Liver (tissue), 9 donors: ENCODE measurements around the gene HIVEP2. TPM values are rescaled to one million over a fixed set of nuclear protein-coding genes. Genes with fewer than 3 reads are reported as not detected.

Source experiments
- DNase-seq: peaks from one replicate; pipeline ENCODE4 v3.0.0-alpha.2; 2017; ENCODE audit warnings: low spot score
- H3K27ac ChIP-seq, 2 donors: one replicate each; pipeline ENCODE4 v1.7.0; 2013; ENCODE audit warnings: inconsistent platforms in 2 of 2, low read length in 2 of 2, control low read depth in 1 of 2, low read depth in 1 of 2, mild to moderate bottlenecking in 1 of 2
- H3K27me3 ChIP-seq, 4 donors: one replicate each; pipeline versions ENCODE4 v1.6.1 to v1.7.0; 2013; ENCODE audit warnings: low read length in 3 of 4, inconsistent platforms in 1 of 4, mild to moderate bottlenecking in 1 of 4, moderate library complexity in 1 of 4; ENCODE audit not compliant: control insufficient read depth in 4 of 4, insufficient read depth in 4 of 4
- H3K36me3 ChIP-seq, 4 donors: one replicate each; pipeline versions ENCODE4 v1.6.1 to v1.7.0; 2013; ENCODE audit warnings: low read length in 3 of 4, mild to moderate bottlenecking in 3 of 4, low read depth in 1 of 4, moderate library complexity in 1 of 4; ENCODE audit not compliant: control insufficient read depth in 4 of 4, insufficient read depth in 3 of 4
- H3K4me1 ChIP-seq, 4 donors: one replicate each; pipeline versions ENCODE4 v1.6.1 to v1.7.0; 2013; ENCODE audit warnings: low read length in 3 of 4, mild to moderate bottlenecking in 3 of 4, moderate library complexity in 1 of 4; ENCODE audit not compliant: control insufficient read depth in 4 of 4, insufficient read depth in 4 of 4
- H3K4me3 ChIP-seq, 3 donors: one replicate each; pipeline versions ENCODE4 v1.6.1 to v1.7.0; 2013; ENCODE audit warnings: low read length in 3 of 3, control low read depth in 1 of 3, low read depth in 1 of 3, mild to moderate bottlenecking in 1 of 3
- H3K9ac ChIP-seq, 2 donors: one replicate each; pipeline ENCODE4 v1.7.0; 2013; ENCODE audit warnings: low read length in 2 of 2, mild to moderate bottlenecking in 2 of 2, moderate library complexity in 2 of 2, control low read depth in 1 of 2, low read depth in 1 of 2
- H3K9me3 ChIP-seq, 4 donors: one replicate each; pipeline versions ENCODE4 v1.6.1 to v1.7.0; 2013; ENCODE audit warnings: low read length in 3 of 4; ENCODE audit not compliant: control insufficient read depth in 4 of 4
- ATF3 ChIP-seq: IDR thresholded peaks from 2 replicates; pipeline ENCODE4 v1.6.1; 2016; ENCODE audit warnings: antibody characterized with exemption
- CTCF ChIP-seq: fragments of 150-350 bp; IDR thresholded peaks from 2 replicates; pipeline ENCODE4 v1.5.1; 2017; ENCODE audit warnings: improper control_type of control experiment, low read depth, low read length; ENCODE audit not compliant: missing input control
- EGR1 ChIP-seq, 2 donors: IDR thresholded peaks; 2 replicates each; pipeline ENCODE4 v1.6.1; 2016 to 2018; ENCODE audit warnings: antibody characterized with exemption in 2 of 2, low read depth in 2 of 2
- FOXA1 ChIP-seq: IDR thresholded peaks from 2 replicates; pipeline ENCODE4 v1.6.1; 2016; ENCODE audit warnings: antibody characterized with exemption
- HNF4A ChIP-seq, 2 donors: conservative IDR thresholded peaks; 2 replicates each; pipeline ENCODE4 v1.6.1; 2016; ENCODE audit warnings: antibody characterized with exemption in 2 of 2, mild to moderate bottlenecking in 2 of 2
- HNF4G ChIP-seq: IDR thresholded peaks from 2 replicates; pipeline ENCODE4 v1.6.1; 2016; ENCODE audit warnings: antibody characterized with exemption
- JUND ChIP-seq, 2 donors: IDR thresholded peaks; 2 replicates each; pipeline ENCODE4 v1.6.1; 2016; ENCODE audit warnings: antibody characterized with exemption in 2 of 2
- MAX ChIP-seq: IDR thresholded peaks from 2 replicates; pipeline ENCODE4 v1.6.1; 2016; ENCODE audit warnings: antibody characterized with exemption
- NR2F2 ChIP-seq: IDR thresholded peaks from 2 replicates; pipeline ENCODE4 v1.6.1; 2016; ENCODE audit warnings: antibody characterized with exemption
- RAD21 ChIP-seq, 2 donors: IDR thresholded peaks; 2 replicates each; pipeline ENCODE4 v1.6.1; 2016; ENCODE audit warnings: antibody characterized with exemption in 2 of 2, mild to moderate bottlenecking in 2 of 2
- REST ChIP-seq: IDR thresholded peaks from 2 replicates; pipeline ENCODE4 v1.6.1; 2016; ENCODE audit warnings: antibody characterized with exemption, mild to moderate bottlenecking
- RXRA ChIP-seq, 2 donors: IDR thresholded peaks; 2 replicates each; pipeline ENCODE4 v1.6.1; 2017 to 2018; ENCODE audit warnings: antibody characterized with exemption in 2 of 2, mild to moderate bottlenecking in 1 of 2
- SP1 ChIP-seq: IDR thresholded peaks from 2 replicates; pipeline ENCODE4 v1.6.1; 2018; ENCODE audit warnings: antibody characterized with exemption, mild to moderate bottlenecking
- TAF1 ChIP-seq: conservative IDR thresholded peaks from 2 replicates; pipeline ENCODE4 v1.6.1; 2016; ENCODE audit warnings: antibody characterized with exemption, mild to moderate bottlenecking
- YY1 ChIP-seq: IDR thresholded peaks from 2 replicates; pipeline ENCODE4 v1.6.1; 2016; ENCODE audit warnings: antibody characterized with exemption, mild to moderate bottlenecking
- ZBTB33 ChIP-seq: IDR thresholded peaks from 2 replicates; pipeline ENCODE4 v1.6.1; 2016; ENCODE audit warnings: antibody characterized with exemption
- WGBS: extraction: QIAGEN DNeasy Blood & Tissue Kit; methylation state at CpG from one replicate; pipeline ENCODE4 v1.1.7; 2013; 5-methylcytosine and 5-hydroxymethylcytosine counted together
- polyA plus RNA-seq, 2 donors: library from polyadenylated mRNA; stranded (reverse) in 1 of 2; unstranded in 1 of 2; fragments of 200-250 nt in 1 of 2; fragments of >200 nt in 1 of 2; fragmentation: Nextera tagmentation in 1 of 2; extraction: Ambion mirVana in 1 of 2; gene quantifications; one replicate each; pipeline versions ENCODE4 v1.2.1 to v1.2.3, GENCODE V29; 2013 to 2015
- total RNA-seq, 2 donors: library from RNA; depleted of rRNA; stranded (reverse); fragments of >200 nt; gene quantifications; one replicate each; pipeline ENCODE4 v1.2.3, GENCODE V29; 2014
- donor health status: healthy.
- donor health status: healthy.
- donor health status: healthy.
- donor health status: healthy.
- donor health status: healthy.

The HIVEP2 gene
- total and polyA plus RNA-seq, 4 donors = 0.82 to 6.6 (median 1.3) TPM

- H3K36me3 ChIP-seq = no peaks in the 10 kb centered on the region
- DNase-seq = no peak
- H3K4me1 ChIP-seq = no peaks in the 10 kb centered on the region
- TF ChIP-seq FOXA1 = no peak
- TF ChIP-seq MAX = no peak
- no peak for TF ChIP-seq TAF1
- TF ChIP-seq ZBTB33 = no peak
- no peak for TF ChIP-seq SP1
- TF ChIP-seq EGR1 (IDR thresholded peaks at IDR 0.05; ENCODE audit: low read depth in 2 of 2) = no peak
- TF ChIP-seq RAD21 (IDR thresholded peaks at IDR 0.05) = no peak
- no peak for TF ChIP-seq HNF4A (conservative IDR thresholded peaks at IDR 0.05)
- TF ChIP-seq CTCF = no peak
- TF ChIP-seq YY1 = no peak
- no peak for TF ChIP-seq HNF4G
- no peak for TF ChIP-seq REST
- 92% methylated on average over 1 of the region's 1 CpG for WGBS
- no peak overlapping the region for H3K27ac ChIP-seq
- H3K27me3 ChIP-seq = no peaks in the 10 kb centered on the region
- H3K9me3 ChIP-seq = no peaks in the 10 kb centered on the region
- no peak overlapping the region for H3K9ac ChIP-seq
- no peak overlapping the region for H3K4me3 ChIP-seq
Observed at GRCh38 chr6:142790257-142790656, 154.7 kb downstream of the HIVEP2 start.

GRCh38 chr6:142787422-142787821 is 157.6 kb downstream of the HIVEP2 start:
- Histone ChIP-seq H3K27ac (no peak overlapping the region), H3K27me3 (no peaks in the 10 kb centered on the region), H3K4me3 (no peak overlapping the region), H3K9ac (no peak overlapping the region), H3K36me3 (no peaks in the 10 kb centered on the region), H3K4me1 (no peaks in the 10 kb centered on the region), H3K9me3 (no peaks in the 10 kb centered on the region)
- TF ChIP-seq JUND (IDR thresholded peaks at IDR 0.05) (no peak), SP1 (no peak), ATF3 (no peak), FOXA1 (no peak), EGR1 (IDR thresholded peaks at IDR 0.05; ENCODE audit: low read depth in 2 of 2) (no peak), HNF4G (no peak), RXRA (IDR thresholded peaks at IDR 0.05) (no peak), NR2F2 (no peak), YY1 (no peak)
- no peak for DNase-seq
- WGBS = 97% methylated on average over 2 of the region's 2 CpGs
